ENCODE results near the gene ITGA5. TPM values are rescaled to one million over a fixed set of nuclear protein-coding genes. Genes with fewer than 3 reads are reported as not detected.

Gene ITGA5
- total RNA-seq, 1 donor from 2014 or later: 317 TPM

DNA sequence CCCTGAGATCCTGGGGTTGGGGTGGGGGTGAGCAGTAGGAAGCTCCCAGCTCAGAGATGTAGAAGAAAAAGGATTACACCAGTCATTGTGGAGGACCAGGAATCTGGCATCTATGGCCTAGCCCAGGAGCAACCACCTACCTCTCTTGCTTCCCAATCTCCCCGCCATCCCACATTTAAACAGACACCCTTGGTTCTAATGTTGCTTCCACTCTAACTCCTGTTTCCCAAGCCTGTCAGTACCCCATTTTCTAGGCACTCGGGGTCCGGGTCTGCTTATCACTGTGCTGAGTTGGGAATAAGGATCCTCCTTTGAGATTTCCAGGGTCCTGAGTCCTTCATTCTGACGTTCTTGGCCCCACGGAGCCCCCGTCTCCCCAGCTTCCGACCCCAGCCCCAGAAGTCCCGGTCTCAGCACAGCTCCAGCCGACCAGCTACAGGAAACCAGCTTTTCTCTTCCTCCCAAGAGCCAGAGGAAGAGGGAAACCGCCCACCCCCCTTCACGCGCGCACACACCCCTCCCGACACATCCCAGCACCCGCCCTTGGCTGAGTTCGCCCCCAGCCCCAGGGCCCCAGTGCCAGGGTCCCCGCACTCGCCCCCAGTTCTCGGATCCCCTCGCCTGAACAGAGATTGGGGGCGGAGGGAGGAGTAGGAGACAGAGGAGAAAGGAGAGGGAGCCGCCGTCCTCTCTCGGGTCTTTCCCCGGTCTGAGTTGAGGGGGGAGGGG, 1.2 kb downstream of the ITGA5 start:
- Mint-ChIP-seq H3K9me3 (ENCODE audit: unreplicated experiment) (no peaks in the 10 kb centered on the region), H3K4me3 (ENCODE audit: unreplicated experiment) (peak overlapping the region; percentile 98), H3K27ac (ENCODE audit: unreplicated experiment) (peak overlapping the region; percentile 79), H3K36me3 (ENCODE audit: low read depth, unreplicated experiment) (no peaks in the 10 kb centered on the region), H3K27me3 (ENCODE audit: low read depth, unreplicated experiment) (no peaks in the 10 kb centered on the region), H3K4me1 (ENCODE audit: low read depth, unreplicated experiment) (peaks cover 41% of the 10 kb centered on the region)
- peak overlapping the region; percentile 79 for H3K9ac ChIP-seq (ENCODE audit: low read length)
- peaks cover 65% of the 10 kb centered on the region for H3K79me2 ChIP-seq (ENCODE audit: insufficient read depth, low read length)
- H2AFZ ChIP-seq (ENCODE audit: low read depth, low read length): no peak overlapping the region
- peak overlapping the region; percentile 90 for H3K4me2 ChIP-seq (ENCODE audit: low read length)
- peak overlapping the region; percentile 69 for H3K27ac ChIP-seq (ENCODE audit: low read depth, low read length)
- no peaks in the 10 kb centered on the region for H3K27me3 ChIP-seq (ENCODE audit: insufficient read depth, low read length)
- no peak for TF ChIP-seq EZH2 (IDR thresholded peaks at IDR 0.05; ENCODE audit: insufficient read depth, low read length)
- TF ChIP-seq, protein P1, sequence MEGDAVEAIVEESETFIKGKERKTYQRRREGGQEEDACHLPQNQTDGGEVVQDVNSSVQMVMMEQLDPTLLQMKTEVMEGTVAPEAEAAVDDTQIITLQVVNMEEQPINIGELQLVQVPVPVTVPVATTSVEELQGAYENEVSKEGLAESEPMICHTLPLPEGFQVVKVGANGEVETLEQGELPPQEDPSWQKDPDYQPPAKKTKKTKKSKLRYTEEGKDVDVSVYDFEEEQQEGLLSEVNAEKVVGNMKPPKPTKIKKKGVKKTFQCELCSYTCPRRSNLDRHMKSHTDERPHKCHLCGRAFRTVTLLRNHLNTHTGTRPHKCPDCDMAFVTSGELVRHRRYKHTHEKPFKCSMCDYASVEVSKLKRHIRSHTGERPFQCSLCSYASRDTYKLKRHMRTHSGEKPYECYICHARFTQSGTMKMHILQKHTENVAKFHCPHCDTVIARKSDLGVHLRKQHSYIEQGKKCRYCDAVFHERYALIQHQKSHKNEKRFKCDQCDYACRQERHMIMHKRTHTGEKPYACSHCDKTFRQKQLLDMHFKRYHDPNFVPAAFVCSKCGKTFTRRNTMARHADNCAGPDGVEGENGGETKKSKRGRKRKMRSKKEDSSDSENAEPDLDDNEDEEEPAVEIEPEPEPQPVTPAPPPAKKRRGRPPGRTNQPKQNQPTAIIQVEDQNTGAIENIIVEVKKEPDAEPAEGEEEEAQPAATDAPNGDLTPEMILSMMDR (IDR thresholded peaks at IDR 0.05; ENCODE audit: insufficient read depth, low read depth, low read length): no peak
- H4K20me1 ChIP-seq (ENCODE audit: insufficient read depth, low read length): peaks cover 43% of the 10 kb centered on the region
- DNase-seq (ENCODE audit: low read depth): no peak
- peaks cover 58% of the 10 kb centered on the region for H3K4me1 ChIP-seq (ENCODE audit: insufficient read depth, low read length)
- H3K9me3 ChIP-seq (ENCODE audit: insufficient read depth, low read depth, low read length): no peaks in the 10 kb centered on the region
- FAIRE-seq: no peak
- peak overlapping the region; percentile 76 for H3K4me3 ChIP-seq (ENCODE audit: insufficient read depth, low read depth, low read length)
- no peaks in the 10 kb centered on the region for H3K36me3 ChIP-seq (ENCODE audit: insufficient read depth, low read length)

DNA sequence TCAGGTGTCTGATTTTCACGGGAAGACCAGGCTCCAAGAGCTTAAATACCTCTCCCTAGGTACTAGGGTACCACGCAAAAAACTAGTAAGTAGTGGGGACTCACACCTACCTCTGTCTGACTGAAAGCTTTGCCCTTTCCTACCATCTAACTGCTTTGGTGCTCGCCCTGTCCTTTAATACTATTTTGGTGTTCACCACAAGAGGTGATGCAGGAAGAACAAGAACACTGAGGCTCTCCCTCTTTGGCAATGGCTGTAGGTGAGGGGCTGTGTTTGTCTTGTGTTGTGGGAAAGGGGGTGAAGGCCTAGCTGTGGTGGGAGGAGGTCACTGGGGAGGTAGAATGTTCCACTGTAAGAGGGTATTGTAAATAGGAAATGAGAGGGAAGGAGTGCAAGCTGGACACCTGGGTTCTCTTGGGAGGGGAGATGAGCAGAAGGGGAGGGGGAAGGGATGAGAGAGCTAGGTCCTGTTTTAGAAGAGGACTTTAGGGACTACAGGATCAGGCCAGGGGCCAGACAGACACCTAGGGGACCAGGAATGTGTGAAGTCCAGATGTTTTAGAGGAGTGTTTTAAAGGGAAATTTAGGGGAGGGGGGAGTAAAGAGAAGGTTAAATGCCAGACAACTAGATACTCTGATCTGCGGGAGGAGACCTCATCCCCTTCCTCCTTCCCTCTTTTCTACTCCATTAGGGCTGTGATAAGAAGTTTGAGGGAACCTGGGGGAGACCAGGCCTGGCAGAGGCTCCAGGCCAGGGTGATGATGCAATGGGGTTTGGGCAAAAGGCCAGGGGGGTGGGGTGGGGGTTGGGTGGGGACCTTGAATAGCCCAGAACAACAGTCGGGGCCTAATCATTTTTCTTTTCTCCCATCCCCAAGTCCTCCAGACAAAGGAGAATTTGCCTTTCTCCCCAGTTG, 2.1 kb downstream of the ITGA5 start:
- H3K9ac ChIP-seq (ENCODE audit: low read length): peak overlapping the region; percentile 79
- peak overlapping the region; percentile 79 for H3K27ac Mint-ChIP-seq (ENCODE audit: unreplicated experiment)
- no peak for TF ChIP-seq EZH2 (IDR thresholded peaks at IDR 0.05; ENCODE audit: insufficient read depth, low read length)
- TF ChIP-seq, protein P1 (IDR thresholded peaks at IDR 0.05; ENCODE audit: insufficient read depth, low read depth, low read length): no peak

More for the DNA sequence above, 2.1 kb downstream of the ITGA5 start:
- peaks cover 44% of the 10 kb centered on the region for H3K4me1 Mint-ChIP-seq (ENCODE audit: low read depth, unreplicated experiment)
- H4K20me1 ChIP-seq (ENCODE audit: insufficient read depth, low read length): peaks cover 53% of the 10 kb centered on the region
- no peaks in the 10 kb centered on the region for H3K9me3 ChIP-seq (ENCODE audit: insufficient read depth, low read depth, low read length)
- peaks cover 74% of the 10 kb centered on the region for H3K79me2 ChIP-seq (ENCODE audit: insufficient read depth, low read length)
- H3K4me3 Mint-ChIP-seq (ENCODE audit: unreplicated experiment): peak overlapping the region; percentile 98
- H2AFZ ChIP-seq (ENCODE audit: low read depth, low read length): no peak overlapping the region
- DNase-seq (ENCODE audit: low read depth) (no peak), FAIRE-seq (no peak)
- no peaks in the 10 kb centered on the region for H3K36me3 ChIP-seq (ENCODE audit: insufficient read depth, low read length)
- H3K27ac ChIP-seq (ENCODE audit: low read depth, low read length): no peak overlapping the region
- H3K4me1 ChIP-seq (ENCODE audit: insufficient read depth, low read length): peaks cover 64% of the 10 kb centered on the region
- peak overlapping the region; percentile 90 for H3K4me2 ChIP-seq (ENCODE audit: low read length)
- peak overlapping the region; percentile 76 for H3K4me3 ChIP-seq (ENCODE audit: insufficient read depth, low read depth, low read length)
- no peaks in the 10 kb centered on the region for H3K27me3 Mint-ChIP-seq (ENCODE audit: low read depth, unreplicated experiment)
- no peaks in the 10 kb centered on the region for H3K36me3 Mint-ChIP-seq (ENCODE audit: low read depth, unreplicated experiment)
- H3K27me3 ChIP-seq (ENCODE audit: insufficient read depth, low read length): no peaks in the 10 kb centered on the region
- no peaks in the 10 kb centered on the region for H3K9me3 Mint-ChIP-seq (ENCODE audit: unreplicated experiment)
